NT2/D1 (cell line): ENCODE measurements around the gene TLCD3B.

ENCODE experiments used
- SUZ12 ChIP-seq: IDR thresholded peaks from 2 replicates; pipeline ENCODE4 v1.6.1; 2011; ENCODE audit not compliant: insufficient read length, insufficient read depth; ENCODE audit errors: extremely low read depth
- ZNF274 ChIP-seq: IDR thresholded peaks from 2 replicates; pipeline ENCODE4 v1.6.1; 2011; ENCODE audit warnings: mild to moderate bottlenecking, low read depth, low read length

DNA sequence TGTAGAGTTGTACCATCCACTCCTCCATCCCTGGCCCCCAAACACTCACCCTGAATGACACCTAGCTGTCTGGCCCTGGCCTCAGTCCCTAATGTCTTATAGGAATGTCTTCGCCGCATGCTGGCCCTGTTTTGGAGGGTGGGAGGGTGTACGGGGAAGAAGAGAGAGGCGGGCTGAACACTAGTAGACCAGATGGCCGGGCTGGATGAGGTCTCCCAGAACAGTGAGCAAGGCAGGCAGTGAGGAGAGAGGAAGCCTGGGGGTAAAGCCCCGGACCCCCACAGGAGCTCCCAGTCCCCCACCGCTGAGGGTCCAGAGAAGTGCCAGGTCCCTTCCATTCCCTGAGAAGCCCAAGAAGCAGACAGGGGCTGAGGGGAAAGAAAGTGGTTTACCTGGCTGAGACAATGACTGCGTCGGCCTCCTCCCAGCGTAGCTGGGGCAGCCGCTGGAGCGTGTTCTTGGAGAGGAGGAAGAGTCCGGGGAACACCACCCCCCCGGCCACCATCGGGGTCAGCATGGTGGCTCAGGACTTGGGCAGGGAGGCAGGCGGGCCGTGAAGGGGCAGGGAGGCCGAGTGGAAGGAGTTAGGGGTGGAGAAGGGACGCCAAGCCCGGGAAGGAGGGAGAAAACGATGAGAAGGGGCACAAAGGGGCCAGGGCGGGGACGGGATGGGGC, 923 bp downstream of the TLCD3B start:
- no peak for TF ChIP-seq ZNF274
- no peak for TF ChIP-seq SUZ12
